Skeletal muscle satellite cell (primary cell): Measurements from ENCODE around the gene C5AR1.
"Not testable (repeated sequence)": the region's sequence is repeated elsewhere in the genome, so short reads cannot be mapped to it uniquely, and the experiment has no call there.

ENCODE experiments used
- H3K27me3 ChIP-seq: 2 replicates; pipeline ENCODE4 v1.7.0; 2013; ENCODE audit warnings: low read length; ENCODE audit not compliant: control insufficient read depth, insufficient read depth
- H3K36me3 ChIP-seq: 2 replicates; pipeline ENCODE4 v1.7.0; 2013; ENCODE audit warnings: mild to moderate bottlenecking, control low read depth, low read length; ENCODE audit not compliant: insufficient read depth
- H3K4me1 ChIP-seq: 2 replicates; pipeline ENCODE4 v1.7.0; 2013; ENCODE audit warnings: low read length; ENCODE audit not compliant: control insufficient read depth, insufficient read depth
- H3K4me2 ChIP-seq: 2 replicates; pipeline ENCODE4 v1.7.0; 2013; ENCODE audit warnings: mild to moderate bottlenecking, low read length
- H3K4me3 ChIP-seq: 2 replicates; pipeline ENCODE4 v1.7.0; 2013; ENCODE audit warnings: low read length
- H3K9ac ChIP-seq: 2 replicates; pipeline ENCODE4 v1.7.0; 2013; ENCODE audit warnings: mild to moderate bottlenecking, low read depth, low read length, moderate library complexity
- H3K9me3 ChIP-seq: replicated peaks from 2 replicates; pipeline ENCODE4 v1.7.0; 2013; ENCODE audit warnings: mild to moderate bottlenecking, control low read depth, low read length

Gene C5AR1

GRCh38 chr19:47339196-47339880, 29.7 kb downstream of the C5AR1 start:
- H3K4me3 ChIP-seq = no peak overlapping the region
- H3K9me3 ChIP-seq = no peaks in the 10 kb centered on the region
- H3K4me1 ChIP-seq = no peaks in the 10 kb centered on the region
- no peak overlapping the region for H3K9ac ChIP-seq
- no peaks in the 10 kb centered on the region for H3K36me3 ChIP-seq
- no peaks in the 10 kb centered on the region for H3K27me3 ChIP-seq
- H3K4me2 ChIP-seq = no peak overlapping the region

DNA sequence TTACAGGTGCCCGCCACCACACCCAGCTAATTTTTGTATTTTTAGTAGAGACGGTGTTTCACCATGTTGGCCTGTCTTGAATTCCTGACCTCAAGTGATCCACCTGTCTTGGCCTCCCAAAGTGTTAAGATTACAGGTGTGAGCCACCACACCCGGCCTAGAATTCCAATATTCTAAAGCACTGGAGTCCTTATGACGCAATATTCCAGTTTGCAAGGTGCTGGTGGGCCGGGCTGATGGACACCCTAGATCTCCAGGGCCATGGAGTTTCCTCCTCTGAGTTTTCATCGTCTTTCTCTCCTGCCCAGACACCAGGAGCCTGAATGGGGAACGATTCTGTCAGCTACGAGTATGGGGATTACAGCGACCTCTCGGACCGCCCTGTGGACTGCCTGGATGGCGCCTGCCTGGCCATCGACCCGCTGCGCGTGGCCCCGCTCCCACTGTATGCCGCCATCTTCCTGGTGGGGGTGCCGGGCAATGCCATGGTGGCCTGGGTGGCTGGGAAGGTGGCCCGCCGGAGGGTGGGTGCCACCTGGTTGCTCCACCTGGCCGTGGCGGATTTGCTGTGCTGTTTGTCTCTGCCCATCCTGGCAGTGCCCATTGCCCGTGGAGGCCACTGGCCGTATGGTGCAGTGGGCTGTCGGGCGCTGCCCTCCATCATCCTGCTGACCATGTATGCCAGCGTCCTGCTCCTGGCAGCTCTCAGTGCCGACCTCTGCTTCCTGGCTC, 31.0 kb downstream of the C5AR1 start:
- Histone ChIP-seq H3K36me3 (no peaks in the 10 kb centered on the region), H3K4me1 (no peaks in the 10 kb centered on the region), H3K9ac (no peak overlapping the region), H3K4me3 (no peak overlapping the region), H3K4me2 (no peak overlapping the region), H3K9me3 (no peaks in the 10 kb centered on the region), H3K27me3 (no peaks in the 10 kb centered on the region)

DNA sequence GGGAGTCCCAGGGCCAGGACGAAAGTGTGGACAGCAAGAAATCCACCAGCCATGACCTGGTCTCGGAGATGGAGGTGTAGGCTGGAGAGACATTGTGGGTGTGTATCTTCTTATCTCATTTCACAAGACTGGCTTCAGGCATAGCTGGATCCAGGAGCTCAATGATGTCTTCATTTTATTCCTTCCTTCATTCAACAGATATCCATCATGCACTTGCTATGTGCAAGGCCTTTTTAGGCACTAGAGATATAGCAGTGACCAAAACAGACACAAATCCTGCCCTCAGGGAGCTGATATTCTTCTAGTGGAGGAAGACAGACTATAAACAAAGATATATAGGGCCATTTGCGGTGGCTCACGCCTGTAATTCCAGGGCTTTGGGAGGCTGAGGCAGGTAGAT, 32.1 kb downstream of the C5AR1 start:
- H3K9ac ChIP-seq = no peak overlapping the region
- no peaks in the 10 kb centered on the region for H3K9me3 ChIP-seq
- H3K4me3 ChIP-seq = no peak overlapping the region
- H3K4me1 ChIP-seq = no peaks in the 10 kb centered on the region
- no peaks in the 10 kb centered on the region for H3K27me3 ChIP-seq
- no peaks in the 10 kb centered on the region for H3K36me3 ChIP-seq
- H3K4me2 ChIP-seq = no peak overlapping the region

- H3K36me3 ChIP-seq = no peaks in the 10 kb centered on the region
- H3K4me3 ChIP-seq = no peak overlapping the region
- no peak overlapping the region for H3K9ac ChIP-seq
- H3K4me2 ChIP-seq = no peak overlapping the region
- no peaks in the 10 kb centered on the region for H3K9me3 ChIP-seq
- no peaks in the 10 kb centered on the region for H3K27me3 ChIP-seq
- no peaks in the 10 kb centered on the region for H3K4me1 ChIP-seq
Measured at GRCh38 chr19:47343194-47343802, 33.6 kb downstream of the C5AR1 start.

DNA sequence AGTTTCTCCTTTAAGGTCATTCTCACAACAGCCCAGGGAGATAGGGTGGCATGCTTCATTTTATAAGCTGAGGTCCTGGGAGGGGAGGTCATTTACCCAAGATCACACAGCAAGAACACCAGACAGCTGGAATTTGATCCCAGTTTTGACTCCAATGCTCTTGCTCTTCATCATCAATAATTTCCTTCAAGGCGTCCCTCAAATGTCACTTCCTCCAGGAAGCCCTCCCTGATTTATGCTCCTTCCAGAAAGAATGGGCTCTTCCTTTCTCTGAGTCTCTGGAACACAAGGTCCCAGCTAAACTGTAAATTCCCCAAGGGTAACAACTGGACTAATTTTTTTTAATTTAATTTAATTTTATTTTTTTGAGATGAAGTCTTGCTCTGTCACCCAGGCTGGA, 34.8 kb downstream of the C5AR1 start:
- Histone ChIP-seq H3K36me3 (no peaks in the 10 kb centered on the region), H3K9ac (no peak overlapping the region), H3K4me2 (no peak overlapping the region), H3K27me3 (no peaks in the 10 kb centered on the region), H3K4me1 (no peaks in the 10 kb centered on the region), H3K9me3 (no peaks in the 10 kb centered on the region), H3K4me3 (no peak overlapping the region)

- H3K4me3 ChIP-seq, H3K36me3 ChIP-seq, H3K27me3 ChIP-seq, H3K9me3 ChIP-seq, H3K4me1 ChIP-seq, H3K4me2 ChIP-seq, H3K9ac ChIP-seq: not testable (repeated sequence)
Measured at GRCh38 chr19:47346024-47346423, 36.4 kb downstream of the C5AR1 start.

- Histone ChIP-seq H3K4me3 (peak within 1 kb of the TSS; percentile 87), H3K36me3 (peaks cover 19% of the 10 kb centered on the region), H3K9me3 (no peaks in the 10 kb centered on the region), H3K27me3 (no peaks in the 10 kb centered on the region), H3K4me1 (peaks cover 3% of the 10 kb centered on the region), H3K4me2 (peak within 1 kb of the TSS; percentile 78), H3K9ac (peak within 1 kb of the TSS; percentile 87)
Measured at GRCh38 chr19:47348819-47349795, 39.4 kb downstream of the C5AR1 start, which contains the start of gene DHX34. DHX34 (plus strand) TSS chr19:47349315; CDS start chr19:47353031, 3,716 bp downstream.

DNA sequence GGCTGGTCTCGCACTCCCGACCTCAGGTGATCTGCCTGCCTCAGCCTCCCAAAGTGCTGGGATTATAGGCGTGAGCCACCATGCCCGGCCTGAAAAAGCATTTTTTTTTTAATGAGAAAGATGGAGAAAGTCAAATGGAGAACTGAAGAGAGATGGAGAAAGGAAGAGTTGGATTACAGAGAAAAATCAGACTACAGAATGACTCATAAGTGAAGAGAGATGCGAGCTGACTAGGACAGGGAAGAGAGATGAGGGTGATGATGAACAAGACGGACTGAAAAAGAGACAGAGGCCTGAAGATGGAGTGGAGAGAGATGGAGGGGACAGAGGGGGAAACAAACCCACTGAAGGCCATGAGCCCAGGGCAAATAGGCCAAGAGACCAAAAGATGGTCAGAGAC, 41.0 kb downstream of the C5AR1 start:
- Histone ChIP-seq H3K4me1 (peaks cover 3% of the 10 kb centered on the region), H3K4me3 (no peak overlapping the region), H3K9ac (no peak overlapping the region), H3K4me2 (peak overlapping the region; percentile 78), H3K9me3 (no peaks in the 10 kb centered on the region), H3K27me3 (no peaks in the 10 kb centered on the region), H3K36me3 (peaks cover 27% of the 10 kb centered on the region)

DNA sequence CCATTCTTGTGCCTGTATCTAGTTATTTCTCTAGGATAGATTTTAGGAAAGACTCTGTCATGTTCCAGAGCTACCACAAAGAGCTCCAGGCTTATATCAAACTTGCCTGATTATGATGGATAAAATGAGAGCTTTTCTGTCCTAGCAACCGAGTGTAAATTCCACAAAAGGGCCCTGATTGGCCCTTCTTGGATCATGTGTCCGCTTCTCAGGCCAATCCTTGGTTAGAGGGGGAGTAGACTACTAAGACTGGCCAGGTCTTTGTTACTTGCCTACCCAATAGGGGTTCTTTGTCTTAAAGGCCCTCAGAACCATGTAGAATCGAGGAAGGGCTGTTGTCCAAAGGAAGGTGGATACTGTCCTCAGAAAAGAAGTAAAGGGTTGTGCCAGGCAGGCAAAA, 41.9 kb downstream of the C5AR1 start:
- H3K4me3 ChIP-seq = no peak overlapping the region
- no peaks in the 10 kb centered on the region for H3K9me3 ChIP-seq
- peaks cover 34% of the 10 kb centered on the region for H3K36me3 ChIP-seq
- peaks cover 3% of the 10 kb centered on the region for H3K4me1 ChIP-seq
- H3K9ac ChIP-seq = no peak overlapping the region
- H3K4me2 ChIP-seq = no peak overlapping the region
- no peaks in the 10 kb centered on the region for H3K27me3 ChIP-seq

GRCh38 chr19:47352095-47352494, 42.4 kb downstream of the C5AR1 start:
- peaks cover 39% of the 10 kb centered on the region for H3K36me3 ChIP-seq
- H3K4me2 ChIP-seq = no peak overlapping the region

GRCh38 chr19:47353307-47353712, 43.6 kb downstream of the C5AR1 start:
- Histone ChIP-seq H3K27me3 (no peaks in the 10 kb centered on the region), H3K4me2 (no peak overlapping the region), H3K4me1 (peaks cover 3% of the 10 kb centered on the region), H3K36me3 (peaks cover 51% of the 10 kb centered on the region), H3K4me3 (no peak overlapping the region), H3K9ac (no peak overlapping the region), H3K9me3 (no peaks in the 10 kb centered on the region)

More at GRCh38 chr19:47352095-47352494, 42.4 kb downstream of the C5AR1 start:
- no peaks in the 10 kb centered on the region for H3K27me3 ChIP-seq
- no peak overlapping the region for H3K9ac ChIP-seq
- no peaks in the 10 kb centered on the region for H3K9me3 ChIP-seq
- H3K4me3 ChIP-seq = no peak overlapping the region
- H3K4me1 ChIP-seq = peaks cover 3% of the 10 kb centered on the region
